Measurements from ENCODE around the gene ARHGAP23.

GRCh38 chr17:38507436-38507835 is 79.2 kb downstream of the ARHGAP23 start:
- TF ChIP-seq CTCF (IDR thresholded peaks at IDR 0.05 in 8 of 11, conservative IDR thresholded peaks at IDR 0.05 in 3 of 11) (no peak), POLR2A (IDR thresholded peaks at IDR 0.05) (no peak), POLR2AphosphoS5 (IDR thresholded peaks at IDR 0.05) (no peak)
